ENCODE data around the gene NYAP2.

- TF ChIP-seq POLR2A (IDR thresholded peaks at IDR 0.05; ENCODE audit: low read depth, low read length): no peak
- no peak for TF ChIP-seq RAD21 (IDR thresholded peaks at IDR 0.05; ENCODE audit: low read length)
- no peak for TF ChIP-seq SMC3 (IDR thresholded peaks at IDR 0.05; ENCODE audit: low read depth, low read length)
- no peak for TF ChIP-seq NFE2L2 (IDR thresholded peaks at IDR 0.05; ENCODE audit: low read depth, low read length)
- TF ChIP-seq CTCF (conservative IDR thresholded peaks at IDR 0.05; ENCODE audit: low read depth, low read length): no peak
- TF ChIP-seq, protein P1, sequence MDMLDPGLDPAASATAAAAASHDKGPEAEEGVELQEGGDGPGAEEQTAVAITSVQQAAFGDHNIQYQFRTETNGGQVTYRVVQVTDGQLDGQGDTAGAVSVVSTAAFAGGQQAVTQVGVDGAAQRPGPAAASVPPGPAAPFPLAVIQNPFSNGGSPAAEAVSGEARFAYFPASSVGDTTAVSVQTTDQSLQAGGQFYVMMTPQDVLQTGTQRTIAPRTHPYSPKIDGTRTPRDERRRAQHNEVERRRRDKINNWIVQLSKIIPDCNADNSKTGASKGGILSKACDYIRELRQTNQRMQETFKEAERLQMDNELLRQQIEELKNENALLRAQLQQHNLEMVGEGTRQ (IDR thresholded peaks at IDR 0.05; ENCODE audit: low read depth, low read length): no peak
- TF ChIP-seq CHD1 (IDR thresholded peaks at IDR 0.05; ENCODE audit: low read depth, low read length): no peak
- no peak for TF ChIP-seq CEBPB (IDR thresholded peaks at IDR 0.05; ENCODE audit: low read depth, low read length)
- no peak for TF ChIP-seq MAZ (IDR thresholded peaks at IDR 0.05; ENCODE audit: borderline replicate concordance, low read depth, low read length)
- no peak for TF ChIP-seq MXI1 (IDR thresholded peaks at IDR 0.05; ENCODE audit: borderline replicate concordance, low read depth, low read length)
- TF ChIP-seq MAFK (IDR thresholded peaks at IDR 0.05; ENCODE audit: low read depth, low read length): no peak
Measured at GRCh38 chr2:225599856-225600255, 200.3 kb downstream of the NYAP2 start.
